NCI-H2227 (cell line): ENCODE results near the gene PDE9A.
A peak's percentile ranks its signal among the peaks of the same experiment; 100 is the strongest.

ENCODE experiments used
- DNase-seq: peaks from one replicate; lab custom pipeline; 2025; ENCODE audit not compliant: unreplicated experiment; lab: John Stamatoyannopoulos, UW

The PDE9A gene

GRCh38 chr21:42641311-42642218 is 11.9 kb upstream of the PDE9A start:
- DNase-seq, result peak; percentile 66

- no peak for DNase-seq
Observed at GRCh38 chr21:42642219-42642745, 11.1 kb upstream of the PDE9A start.

GRCh38 chr21:42644223-42645208 is 8.9 kb upstream of the PDE9A start:
- DNase-seq, result no peak

GRCh38 chr21:42645211-42646075 is 8.0 kb upstream of the PDE9A start:
- no peak for DNase-seq

- DNase-seq, result no peak
Observed at GRCh38 chr21:42646076-42646825, 7.2 kb upstream of the PDE9A start.

- DNase-seq, result no peak
Observed at GRCh38 chr21:42646836-42647235, 6.6 kb upstream of the PDE9A start.

GRCh38 chr21:42648606-42649005 is 4.8 kb upstream of the PDE9A start:
- DNase-seq, result no peak

- DNase-seq, result no peak
Observed at GRCh38 chr21:42649122-42650032, 4.0 kb upstream of the PDE9A start.

- DNase-seq, result no peak
Observed at GRCh38 chr21:42650033-42650370, 3.4 kb upstream of the PDE9A start.

GRCh38 chr21:42650441-42651421 is 2.7 kb upstream of the PDE9A start:
- no peak for DNase-seq

GRCh38 chr21:42651515-42652401 is 1.7 kb upstream of the PDE9A start:
- peak; percentile 16 for DNase-seq

- peak; percentile 66 for DNase-seq
Observed at GRCh38 chr21:42652527-42653230, 742 bp upstream of the PDE9A start.

GRCh38 chr21:42654179-42654912 is 925 bp downstream of the PDE9A start:
- peak; percentile 68 for DNase-seq

- no peak for DNase-seq
Observed at GRCh38 chr21:42654913-42655795, 1.7 kb downstream of the PDE9A start.
